ENCODE results near the gene MAST4.
"Not testable (repeated sequence)": the region's sequence is repeated elsewhere in the genome, so short reads cannot be mapped to it uniquely, and the experiment has no call there.

DNA sequence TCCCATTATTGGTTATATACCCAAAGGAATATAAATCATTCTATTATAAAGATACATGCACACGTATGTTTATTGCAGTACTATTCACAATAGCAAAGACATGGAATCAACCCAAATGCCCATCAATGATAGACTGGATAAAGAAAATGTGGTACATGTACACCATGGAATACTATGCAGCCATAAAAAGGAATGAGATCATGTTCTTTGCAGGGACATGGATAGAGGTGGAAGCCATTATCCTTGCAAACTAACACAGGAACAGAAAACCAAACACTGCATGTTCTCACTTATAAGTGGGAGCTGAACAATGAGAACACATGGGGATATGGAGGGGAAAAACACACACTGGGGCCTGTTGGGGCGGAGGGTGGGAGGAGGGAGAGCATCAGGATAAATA lies 99.6 kb downstream of the MAST4 start:
- TF ChIP-seq EZH2 (IDR thresholded peaks at IDR 0.05); POLR2AphosphoS5 (IDR thresholded peaks at IDR 0.05; ENCODE audit: borderline replicate concordance, low read depth, low read length): not testable (repeated sequence)

Data from SK-N-MC (cell line).